Measurements from ENCODE around the gene SPTBN1. TPM values are rescaled to one million over a fixed set of nuclear protein-coding genes. Genes with fewer than 3 reads are reported as not detected.

Gene SPTBN1
- total RNA-seq, 1 donor = 200 TPM

- TF ChIP-seq, protein P1, sequence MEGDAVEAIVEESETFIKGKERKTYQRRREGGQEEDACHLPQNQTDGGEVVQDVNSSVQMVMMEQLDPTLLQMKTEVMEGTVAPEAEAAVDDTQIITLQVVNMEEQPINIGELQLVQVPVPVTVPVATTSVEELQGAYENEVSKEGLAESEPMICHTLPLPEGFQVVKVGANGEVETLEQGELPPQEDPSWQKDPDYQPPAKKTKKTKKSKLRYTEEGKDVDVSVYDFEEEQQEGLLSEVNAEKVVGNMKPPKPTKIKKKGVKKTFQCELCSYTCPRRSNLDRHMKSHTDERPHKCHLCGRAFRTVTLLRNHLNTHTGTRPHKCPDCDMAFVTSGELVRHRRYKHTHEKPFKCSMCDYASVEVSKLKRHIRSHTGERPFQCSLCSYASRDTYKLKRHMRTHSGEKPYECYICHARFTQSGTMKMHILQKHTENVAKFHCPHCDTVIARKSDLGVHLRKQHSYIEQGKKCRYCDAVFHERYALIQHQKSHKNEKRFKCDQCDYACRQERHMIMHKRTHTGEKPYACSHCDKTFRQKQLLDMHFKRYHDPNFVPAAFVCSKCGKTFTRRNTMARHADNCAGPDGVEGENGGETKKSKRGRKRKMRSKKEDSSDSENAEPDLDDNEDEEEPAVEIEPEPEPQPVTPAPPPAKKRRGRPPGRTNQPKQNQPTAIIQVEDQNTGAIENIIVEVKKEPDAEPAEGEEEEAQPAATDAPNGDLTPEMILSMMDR (IDR thresholded peaks at IDR 0.05; ENCODE audit: insufficient read depth, low read depth, low read length) = no peak
- no peak for DNase-seq (ENCODE audit: low read depth)
- no peak overlapping the region for H3K4me3 ChIP-seq (ENCODE audit: low read depth, low read length)
Measured at GRCh38 chr2:54416938-54417337, 39.2 kb upstream of the SPTBN1 start.

DNA sequence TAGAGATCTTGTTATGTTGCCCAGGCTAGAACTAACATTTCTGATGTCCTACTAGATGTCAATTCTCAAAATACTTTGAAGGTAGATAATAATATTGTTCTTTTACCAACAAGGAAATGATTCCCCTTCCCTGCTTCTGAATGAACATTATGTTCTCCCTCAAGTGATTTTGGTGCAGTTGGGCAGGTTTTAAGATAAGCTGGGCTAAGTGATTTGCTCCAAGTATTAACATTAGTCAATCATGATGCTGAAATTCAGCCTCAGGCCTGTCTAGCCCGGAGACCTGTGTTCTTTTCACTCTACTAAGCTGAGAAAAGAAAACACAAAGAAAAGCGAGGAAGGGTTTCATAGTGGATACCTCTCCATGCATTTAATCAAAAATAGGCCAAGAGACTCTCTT lies 38.5 kb upstream of the SPTBN1 start:
- DNase-seq (ENCODE audit: low read depth) = no peak
- no peak overlapping the region for H3K4me3 ChIP-seq (ENCODE audit: low read depth, low read length)

GRCh38 chr2:54419388-54419787 lies 36.7 kb upstream of the SPTBN1 start:
- TF ChIP-seq, protein P1 (IDR thresholded peaks at IDR 0.05; ENCODE audit: insufficient read depth, low read depth, low read length) = no peak
- DNase-seq (ENCODE audit: low read depth) = no peak
- H3K4me3 ChIP-seq (ENCODE audit: low read depth, low read length) = no peak overlapping the region

More for the DNA sequence above, 38.5 kb upstream of the SPTBN1 start:
- TF ChIP-seq, protein P1 (IDR thresholded peaks at IDR 0.05; ENCODE audit: insufficient read depth, low read depth, low read length) = no peak

DNA sequence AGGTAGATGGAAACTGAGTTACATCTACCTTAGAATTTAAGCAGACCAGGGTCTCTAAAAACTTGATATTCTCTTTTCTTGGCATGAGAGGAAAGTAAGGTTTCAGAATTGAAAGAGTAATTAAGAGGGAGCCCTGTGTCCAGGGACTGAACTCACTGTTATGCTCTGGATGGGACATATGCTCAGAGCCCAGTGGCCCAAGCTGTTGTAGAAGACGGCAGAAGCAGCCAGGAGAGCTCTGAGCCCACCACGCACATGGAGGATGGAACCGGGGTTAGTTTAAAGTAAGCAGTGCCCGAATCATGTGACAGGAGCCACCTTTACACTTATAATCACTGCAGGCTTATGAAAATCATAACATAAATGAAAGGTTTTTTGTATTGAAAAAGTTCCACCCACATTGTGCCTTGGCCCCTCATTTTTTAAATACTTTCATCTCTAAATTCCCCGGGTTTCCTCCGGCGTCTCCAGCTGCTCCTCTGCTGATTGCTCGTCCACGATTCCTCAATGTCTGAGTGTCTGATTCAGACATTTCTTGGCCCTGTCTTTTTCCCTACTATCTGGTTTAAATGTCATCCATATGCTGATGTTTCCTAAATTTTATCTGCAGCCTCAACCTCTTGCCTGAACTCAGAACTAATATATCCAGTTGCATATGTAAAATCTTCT lies 36.1 kb upstream of the SPTBN1 start:
- H3K4me3 ChIP-seq (ENCODE audit: low read depth, low read length) = no peak overlapping the region
- TF ChIP-seq, protein P1 (IDR thresholded peaks at IDR 0.05; ENCODE audit: insufficient read depth, low read depth, low read length) = no peak
- no peak for DNase-seq (ENCODE audit: low read depth)

GRCh38 chr2:54420524-54421172 lies 35.5 kb upstream of the SPTBN1 start:
- TF ChIP-seq, protein P1 (IDR thresholded peaks at IDR 0.05; ENCODE audit: insufficient read depth, low read depth, low read length) = no peak
- DNase-seq (ENCODE audit: low read depth) = no peak
- H3K4me3 ChIP-seq (ENCODE audit: low read depth, low read length) = no peak overlapping the region

DNA sequence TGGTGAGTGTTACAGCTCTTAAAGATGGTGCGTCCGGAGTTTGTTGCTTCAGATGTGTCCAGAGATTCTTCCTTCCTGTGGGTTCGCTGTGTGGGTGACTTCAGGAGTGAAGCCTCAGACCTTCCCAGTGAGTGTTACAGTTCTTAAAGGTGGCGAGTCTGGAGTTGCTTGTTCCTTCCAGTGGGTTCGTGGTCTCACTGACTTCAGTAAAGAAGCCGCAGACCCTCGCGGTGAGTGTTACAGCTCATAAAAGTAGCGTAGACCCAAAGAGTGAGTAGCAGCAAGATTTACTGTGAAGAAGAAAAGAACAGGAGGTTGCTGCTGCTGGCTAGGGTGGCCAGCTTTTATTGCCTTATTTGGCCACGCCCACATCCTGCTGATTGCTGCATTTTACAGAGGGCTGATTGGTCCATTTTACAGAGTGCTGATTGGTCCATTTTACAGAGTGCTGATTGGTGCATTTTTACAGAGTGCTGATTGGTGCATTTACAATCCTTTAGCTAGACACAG lies 34.0 kb upstream of the SPTBN1 start:
- DNase-seq (ENCODE audit: low read depth) = no peak
- TF ChIP-seq, protein P1 (IDR thresholded peaks at IDR 0.05; ENCODE audit: insufficient read depth, low read depth, low read length) = no peak
- H3K4me3 ChIP-seq (ENCODE audit: low read depth, low read length) = no peak overlapping the region
